ENCODE data around the gene UNC93B1. TPM values are rescaled to one million over a fixed set of nuclear protein-coding genes. Genes with fewer than 3 reads are reported as not detected.
"Not testable (repeated sequence)": the region's sequence is repeated elsewhere in the genome, so short reads cannot be mapped to it uniquely, and the experiment has no call there.

UNC93B1 gene
- total RNA-seq, 1 experiment from 2014 or later, result 23.3 TPM

GRCh38 chr11:67978766-67979418 is 25.0 kb downstream of the UNC93B1 start:
- H3K79me2 ChIP-seq (ENCODE audit: insufficient read depth, low read length); H3K18ac ChIP-seq (ENCODE audit: insufficient read length, low read depth, low read length); H2BK15ac ChIP-seq (ENCODE audit: low read depth, low read length); H3K9ac ChIP-seq (ENCODE audit: extremely low read depth, insufficient read length, low read length); H3K4me1 ChIP-seq (ENCODE audit: insufficient read depth, low read length); H2BK5ac ChIP-seq (ENCODE audit: insufficient read length, low read length); H3K36me3 Mint-ChIP-seq (ENCODE audit: insufficient read depth in 1 of 3, low read depth in 3 of 3); H4K5ac ChIP-seq (ENCODE audit: insufficient read length, low read depth, low read length); H3K4me2 ChIP-seq (ENCODE audit: insufficient read depth, insufficient read length, low read length); DNase-seq; H3K56ac ChIP-seq (ENCODE audit: insufficient read length, low read depth, low read length); H3K14ac ChIP-seq (ENCODE audit: insufficient read depth, low read length); H3K23ac ChIP-seq (ENCODE audit: insufficient read length, low read depth, low read length); H4K8ac ChIP-seq (replicated peaks; ENCODE audit: insufficient read length, low read depth, low read length); H4K91ac ChIP-seq (ENCODE audit: insufficient read length, low read depth, low read length); H3T11ph ChIP-seq (ENCODE audit: low read length); H3K27ac Mint-ChIP-seq; H3K79me1 ChIP-seq (ENCODE audit: insufficient read depth, low read depth, low read length, poor library complexity, severe bottlenecking); H3K23me2 ChIP-seq (ENCODE audit: insufficient read length, low read depth, low read length, poor library complexity, severe bottlenecking); H2AK5ac ChIP-seq (ENCODE audit: insufficient read length, low read length); H2BK20ac ChIP-seq (ENCODE audit: low read depth, low read length, poor library complexity, severe bottlenecking); H3K9me3 Mint-ChIP-seq; H4K20me1 ChIP-seq (ENCODE audit: control insufficient read depth, insufficient read depth, insufficient read length); H2AFZ ChIP-seq (ENCODE audit: low read length); H2BK120ac ChIP-seq (ENCODE audit: low read depth, low read length, poor library complexity, severe bottlenecking); H3K27ac ChIP-seq (ENCODE audit: insufficient read length, low read depth, low read length); H3K9me3 ChIP-seq (ENCODE audit: control insufficient read depth, low read depth, low read length); H3K4ac ChIP-seq (ENCODE audit: low read depth, low read length); H2BK12ac ChIP-seq (ENCODE audit: insufficient read length, low read depth, low read length); H3K27me3 ChIP-seq (ENCODE audit: insufficient read depth, low read length): not testable (repeated sequence)
- peaks cover 21 to 25% of the 10 kb centered on the region in 2 experiments for H3K4me1 Mint-ChIP-seq
- no CpG with 5 or more reads among the region's 17 CpGs for WGBS (ENCODE audit: extremely low coverage, insufficient read length, low lambda C conversion rate)
- H3K4me3 Mint-ChIP-seq, result peak overlapping the region in 1 of 2 experiments; percentile 46; a peak in 1 of 5 replicates
- TF ChIP-seq CTCF (conservative IDR thresholded peaks at IDR 0.05), result peak; percentile 29; the same call in 2 of the 3 replicates
- H3K27me3 Mint-ChIP-seq (ENCODE audit: low read depth), result peaks cover 27% of the 10 kb centered on the region

GRCh38 chr11:67974746-67975145 is 29.2 kb downstream of the UNC93B1 start:
- not testable (repeated sequence) for H3K4ac ChIP-seq (ENCODE audit: low read depth, low read length); H3K23ac ChIP-seq (ENCODE audit: insufficient read length, low read depth, low read length); H3K27ac Mint-ChIP-seq; H3K4me1 ChIP-seq (ENCODE audit: insufficient read depth, low read length); H2BK120ac ChIP-seq (ENCODE audit: low read depth, low read length, poor library complexity, severe bottlenecking); H3K56ac ChIP-seq (ENCODE audit: insufficient read length, low read depth, low read length); H3K27me3 ChIP-seq (ENCODE audit: insufficient read depth, low read length); H4K8ac ChIP-seq (replicated peaks; ENCODE audit: insufficient read length, low read depth, low read length); H2AFZ ChIP-seq (ENCODE audit: low read length); H2BK15ac ChIP-seq (ENCODE audit: low read depth, low read length); H2AK5ac ChIP-seq (ENCODE audit: insufficient read length, low read length); H3K14ac ChIP-seq (ENCODE audit: insufficient read depth, low read length); H3T11ph ChIP-seq (ENCODE audit: low read length); H2BK12ac ChIP-seq (ENCODE audit: insufficient read length, low read depth, low read length); H4K5ac ChIP-seq (ENCODE audit: insufficient read length, low read depth, low read length); H2BK5ac ChIP-seq (ENCODE audit: insufficient read length, low read length); H3K4me2 ChIP-seq (ENCODE audit: insufficient read depth, insufficient read length, low read length); H3K9me3 Mint-ChIP-seq; H3K23me2 ChIP-seq (ENCODE audit: insufficient read length, low read depth, low read length, poor library complexity, severe bottlenecking); H4K20me1 ChIP-seq (ENCODE audit: control insufficient read depth, insufficient read depth, insufficient read length); H3K4me3 Mint-ChIP-seq; H3K18ac ChIP-seq (ENCODE audit: insufficient read length, low read depth, low read length); H3K27ac ChIP-seq (ENCODE audit: insufficient read length, low read depth, low read length); H4K91ac ChIP-seq (ENCODE audit: insufficient read length, low read depth, low read length); H3K9ac ChIP-seq (ENCODE audit: extremely low read depth, insufficient read length, low read length); DNase-seq; H3K9me3 ChIP-seq (ENCODE audit: control insufficient read depth, low read depth, low read length); H3K79me1 ChIP-seq (ENCODE audit: insufficient read depth, low read depth, low read length, poor library complexity, severe bottlenecking); H3K36me3 Mint-ChIP-seq (ENCODE audit: insufficient read depth in 1 of 3, low read depth in 3 of 3); H3K79me2 ChIP-seq (ENCODE audit: insufficient read depth, low read length); H2BK20ac ChIP-seq (ENCODE audit: low read depth, low read length, poor library complexity, severe bottlenecking)
- Mint-ChIP-seq H3K4me1 (peaks cover 17 to 25% of the 10 kb centered on the region in 2 experiments), H3K27me3 (ENCODE audit: low read depth) (peaks cover 18% of the 10 kb centered on the region)
- WGBS (ENCODE audit: extremely low coverage, insufficient read length, low lambda C conversion rate), result no CpG with 5 or more reads among the region's 12 CpGs

Measured in H9 (cell line).